Uterus (tissue), 4 donors: ENCODE data around the gene TBX6. TPM values are rescaled to one million over a fixed set of nuclear protein-coding genes. Genes with fewer than 3 reads are reported as not detected.
A peak's percentile ranks its signal among the peaks of the same experiment; 100 is the strongest.

ENCODE experiments used
- DNase-seq, 2 donors: peaks; one replicate each; pipeline ENCODE4 v3.0.0-alpha.2; 2019 to 2020
- H3K27ac ChIP-seq, 2 donors: fragments of 200-600 bp; sonication (generic); 1 replicate in 1 of 2; 2 replicates in 1 of 2; pipeline ENCODE4 v1.5.1; 2016 to 2018
- H3K27me3 ChIP-seq, 2 donors: fragments of 200-600 bp; sonication (generic); one replicate each; pipeline ENCODE4 v1.5.1; 2018 to 2019; ENCODE audit warnings: control low read depth in 1 of 2
- H3K36me3 ChIP-seq, 2 donors: fragments of 200-600 bp; sonication (generic); one replicate each; pipeline ENCODE4 v1.5.1; 2019; ENCODE audit warnings: control low read depth in 1 of 2
- H3K4me1 ChIP-seq, 2 donors: fragments of 200-600 bp; sonication (generic); one replicate each; pipeline ENCODE4 v1.5.1; 2018 to 2019; ENCODE audit warnings: control low read depth in 1 of 2
- H3K4me3 ChIP-seq, 2 donors: fragments of 200-600 bp; sonication (generic); 1 replicate in 1 of 2; 2 replicates in 1 of 2; pipeline ENCODE4 v1.5.1; 2018 to 2019; ENCODE audit warnings: mild to moderate bottlenecking in 1 of 2
- H3K9me3 ChIP-seq, 2 donors: fragments of 200-600 bp; sonication (generic); one replicate each; pipeline ENCODE4 v1.5.1; 2019; ENCODE audit warnings: control low read depth in 1 of 2
- POLR2A ChIP-seq, 2 donors: fragments of 450-650 bp; IDR thresholded peaks; one replicate each; pipeline ENCODE4 v1.6.1; 2016; ENCODE audit warnings: antibody characterized with exemption in 2 of 2, mild to moderate bottlenecking in 1 of 2, moderate library complexity in 1 of 2
- intact Hi-C: fragments of 100-400 bp; cut with DNase I; formaldehyde crosslinking; loops from one replicate; pipeline ENCODE4 v1.15.1; 2023; ENCODE audit warnings: low total_unique reads
- total RNA-seq, 4 donors: library from RNA; depleted of rRNA in 3 of 4; stranded (reverse); fragments of >200 nt in 3 of 4; gene quantifications; one replicate each; pipeline versions ENCODE4 v1.1.0 to v1.2.4, GENCODE V29; 2014 to 2023
- TF ChIP-seq, protein P1 (sequence below), 4 experiments: fragments of 200-600 bp in 2 of 4; fragments of 450-650 bp in 2 of 4; sonication (generic) in 2 of 4; IDR thresholded peaks; one replicate each; pipeline ENCODE4 v1.5.1; 2016 to 2019; ENCODE audit warnings: antibody characterized with exemption in 4 of 4, mild to moderate bottlenecking in 2 of 4, moderate library complexity in 1 of 4
- donor health status: DM: yes; HTN: yes; CAD: no.

The TBX6 gene
- total RNA-seq, 4 donors from 2014 or later: 0.21 to 1.3 TPM; not detected in 2

DNA sequence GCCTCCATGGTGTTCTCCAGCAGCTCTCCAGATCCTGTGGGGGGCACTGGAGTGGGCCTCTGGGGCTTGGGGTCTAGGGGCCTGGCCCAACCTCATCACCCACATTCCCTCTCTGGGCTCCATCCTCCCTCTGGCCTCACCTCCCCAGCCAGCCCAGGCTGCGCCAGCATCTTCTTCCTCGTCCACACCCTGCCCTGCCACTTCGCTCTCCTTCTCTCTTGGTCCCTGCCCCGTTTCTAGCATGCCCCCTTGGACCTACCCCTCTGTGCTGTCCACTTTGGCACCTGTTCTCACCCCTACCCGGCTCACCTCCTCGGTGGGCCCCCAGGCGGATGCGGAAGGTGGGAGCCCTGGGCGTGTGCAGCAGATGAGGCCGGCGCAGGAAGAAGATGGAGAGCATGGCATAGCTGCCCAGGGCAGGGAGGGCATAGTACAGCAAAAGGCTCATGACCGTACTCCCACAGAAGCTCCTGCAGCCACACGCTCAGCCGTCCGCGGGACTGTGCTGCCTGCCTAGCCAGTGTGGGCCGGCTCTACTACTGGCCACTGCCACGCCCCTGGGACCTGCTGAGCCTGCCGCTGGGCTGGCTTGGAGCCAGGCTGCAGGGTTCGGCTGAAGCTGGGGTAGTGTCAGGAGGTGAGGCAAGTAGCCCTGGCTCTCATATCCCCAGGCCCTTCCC, 21.4 kb upstream of the TBX6 start, which contains the start of gene GDPD3:
Gene GDPD3 (minus strand): TSS at position 507 of the 680 bp plus-strand sequence. CDS start 59 bp downstream, at position 448.
- TF ChIP-seq POLR2A (IDR thresholded peaks at IDR 0.05): no peak
- TF ChIP-seq, protein P1, sequence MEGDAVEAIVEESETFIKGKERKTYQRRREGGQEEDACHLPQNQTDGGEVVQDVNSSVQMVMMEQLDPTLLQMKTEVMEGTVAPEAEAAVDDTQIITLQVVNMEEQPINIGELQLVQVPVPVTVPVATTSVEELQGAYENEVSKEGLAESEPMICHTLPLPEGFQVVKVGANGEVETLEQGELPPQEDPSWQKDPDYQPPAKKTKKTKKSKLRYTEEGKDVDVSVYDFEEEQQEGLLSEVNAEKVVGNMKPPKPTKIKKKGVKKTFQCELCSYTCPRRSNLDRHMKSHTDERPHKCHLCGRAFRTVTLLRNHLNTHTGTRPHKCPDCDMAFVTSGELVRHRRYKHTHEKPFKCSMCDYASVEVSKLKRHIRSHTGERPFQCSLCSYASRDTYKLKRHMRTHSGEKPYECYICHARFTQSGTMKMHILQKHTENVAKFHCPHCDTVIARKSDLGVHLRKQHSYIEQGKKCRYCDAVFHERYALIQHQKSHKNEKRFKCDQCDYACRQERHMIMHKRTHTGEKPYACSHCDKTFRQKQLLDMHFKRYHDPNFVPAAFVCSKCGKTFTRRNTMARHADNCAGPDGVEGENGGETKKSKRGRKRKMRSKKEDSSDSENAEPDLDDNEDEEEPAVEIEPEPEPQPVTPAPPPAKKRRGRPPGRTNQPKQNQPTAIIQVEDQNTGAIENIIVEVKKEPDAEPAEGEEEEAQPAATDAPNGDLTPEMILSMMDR (IDR thresholded peaks at IDR 0.05): no peak
- Histone ChIP-seq H3K36me3 (no peaks in the 10 kb centered on the region), H3K4me3 (no peak within 1 kb of the TSS), H3K4me1 (no peaks in the 10 kb centered on the region), H3K9me3 (no peaks in the 10 kb centered on the region), H3K27ac (peak within 1 kb of the TSS in 1 of 2 donors; percentile 45), H3K27me3 (no peaks in the 10 kb centered on the region)
- DNase-seq: no peak
- intact Hi-C loops: no loop called here

DNA sequence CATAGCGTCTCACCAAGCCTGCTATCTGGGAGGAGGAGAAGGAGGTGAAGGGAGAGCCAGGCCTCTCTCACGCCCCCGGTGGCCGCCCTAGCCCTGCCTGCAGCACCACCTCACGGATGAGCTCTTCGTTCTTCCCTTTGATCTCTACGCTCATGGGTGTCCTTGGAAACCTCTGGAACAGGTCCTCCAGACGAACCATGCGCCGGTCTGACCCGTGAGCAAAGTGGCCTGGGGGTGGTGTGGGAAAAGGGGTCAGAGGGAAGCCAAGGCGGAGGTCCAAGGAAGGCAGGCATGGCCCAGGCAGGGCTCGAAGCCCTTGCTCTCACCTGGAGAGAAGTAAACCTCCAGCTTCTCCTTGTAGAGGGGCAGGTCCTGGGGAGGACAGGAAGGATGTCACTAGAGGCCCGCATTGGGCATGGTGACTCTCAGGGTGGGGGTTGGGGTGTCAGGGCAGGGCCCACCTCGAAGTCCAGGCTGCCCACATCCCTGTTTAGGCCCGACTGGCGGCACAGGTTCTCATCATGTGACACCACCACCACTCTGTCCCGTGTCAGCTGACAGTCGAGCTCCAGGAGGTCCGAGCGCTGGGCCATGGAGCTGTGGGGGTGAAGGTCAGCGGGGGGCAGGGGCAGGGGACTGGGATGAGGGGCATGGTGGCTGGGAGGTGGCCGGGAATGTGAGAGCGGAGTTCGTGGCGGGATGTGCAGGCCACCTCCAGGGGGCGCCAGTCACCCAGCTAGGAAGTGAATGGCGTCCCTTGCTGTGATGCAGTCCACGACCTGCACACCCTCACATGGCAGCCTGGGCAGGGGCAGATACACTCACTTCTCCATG, 20.7 kb upstream of the TBX6 start:
- TF ChIP-seq, protein P1 (IDR thresholded peaks at IDR 0.05): peak; percentile 52 to 69 (median 58)
- TF ChIP-seq POLR2A (IDR thresholded peaks at IDR 0.05): no peak
- H3K4me1 ChIP-seq: no peaks in the 10 kb centered on the region
- no peaks in the 10 kb centered on the region for H3K27me3 ChIP-seq
- H3K27ac ChIP-seq: no peak overlapping the region
- H3K36me3 ChIP-seq: no peaks in the 10 kb centered on the region
- intact Hi-C loops: no loop called here
- no peaks in the 10 kb centered on the region for H3K9me3 ChIP-seq
- DNase-seq: peak; percentile 61 to 69
- no peak overlapping the region for H3K4me3 ChIP-seq

DNA sequence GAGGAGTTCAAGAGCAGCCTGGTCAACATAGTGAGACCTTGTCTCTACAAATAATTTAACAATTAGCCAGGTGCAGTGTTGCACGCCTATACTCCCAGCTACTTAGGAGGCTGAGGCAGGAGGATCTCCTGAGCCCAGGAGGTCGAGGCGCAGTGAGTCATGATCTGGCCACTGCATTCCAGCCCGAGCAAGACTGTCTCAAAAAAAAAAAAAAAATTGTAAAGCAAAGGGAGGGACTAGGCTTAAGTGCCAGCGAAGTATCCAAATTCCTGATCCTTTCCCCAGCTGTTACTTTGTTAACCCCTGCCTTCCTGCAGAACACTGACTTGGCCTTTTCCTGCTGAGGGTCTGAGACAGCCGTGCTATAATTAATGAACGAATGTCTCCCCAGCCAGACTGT, 18.9 kb upstream of the TBX6 start:
- Histone ChIP-seq H3K27ac (no peak overlapping the region), H3K9me3 (no peaks in the 10 kb centered on the region), H3K4me1 (no peaks in the 10 kb centered on the region), H3K4me3 (no peak overlapping the region), H3K27me3 (no peaks in the 10 kb centered on the region), H3K36me3 (no peaks in the 10 kb centered on the region)
- intact Hi-C loops: no loop called here
- TF ChIP-seq POLR2A (IDR thresholded peaks at IDR 0.05): no peak
- TF ChIP-seq, protein P1 (IDR thresholded peaks at IDR 0.05): no peak
- no peak for DNase-seq

DNA sequence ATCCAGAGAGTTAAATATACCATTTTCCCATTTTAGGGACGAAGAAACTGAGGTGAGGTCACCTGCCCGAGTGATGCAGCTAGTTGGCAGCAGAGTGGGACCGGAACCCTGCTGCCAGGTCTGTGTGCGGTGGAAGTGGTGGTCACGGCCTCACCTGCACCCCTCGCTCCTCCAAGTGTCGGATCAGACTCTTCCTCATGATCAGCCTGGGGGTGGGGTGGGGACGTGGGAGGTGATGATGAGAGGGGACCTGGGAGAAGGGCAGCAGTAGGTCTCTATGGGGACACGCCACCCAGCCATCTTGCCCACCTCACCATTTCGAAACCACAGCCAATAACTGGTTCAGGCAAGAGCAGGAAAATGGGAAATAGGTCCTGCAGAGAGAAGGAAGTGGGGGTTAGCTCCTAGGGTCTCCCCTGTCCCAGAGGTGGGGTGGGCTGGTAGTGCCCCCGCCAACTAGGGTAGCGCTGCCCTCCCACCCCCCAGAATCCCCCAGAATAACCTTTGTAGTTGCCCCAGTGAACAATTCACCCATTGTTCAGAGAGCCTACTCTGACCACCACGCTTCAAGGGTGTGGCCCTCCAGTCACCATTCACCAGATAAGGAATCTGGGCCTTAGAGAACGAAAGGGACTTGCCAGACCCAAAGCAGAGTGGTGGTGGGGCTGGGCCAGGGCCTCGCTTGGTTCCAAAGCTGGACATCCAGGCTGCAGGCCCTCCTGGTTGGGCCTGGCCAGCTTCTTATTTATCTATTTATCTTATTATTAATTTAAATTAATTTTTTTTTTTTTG, 16.5 kb upstream of the TBX6 start:
- TF ChIP-seq, protein P1 (IDR thresholded peaks at IDR 0.05): no peak
- TF ChIP-seq POLR2A (IDR thresholded peaks at IDR 0.05): no peak
- Histone ChIP-seq H3K36me3 (no peaks in the 10 kb centered on the region), H3K4me1 (no peaks in the 10 kb centered on the region), H3K27ac (no peak overlapping the region), H3K27me3 (no peaks in the 10 kb centered on the region), H3K9me3 (no peaks in the 10 kb centered on the region), H3K4me3 (no peak overlapping the region)
- DNase-seq: no peak
- intact Hi-C loops: no loop called here
